CD14-positive monocyte (primary cell): Measurements from ENCODE around the gene ELOVL6. TPM values are rescaled to one million over a fixed set of nuclear protein-coding genes. Genes with fewer than 3 reads are reported as not detected.

ENCODE experiments used
- DNase-seq, 3 donors: peaks; one replicate each; pipeline ENCODE4 v3.0.0-alpha.2; 2011 to 2022
- H2AFZ ChIP-seq: 2 replicates; pipeline ENCODE4 v1.6.0; 2012; ENCODE audit warnings: mild to moderate bottlenecking, low read depth, low read length, inconsistent platforms; ENCODE audit not compliant: insufficient read depth, poor library complexity, severe bottlenecking
- H3K27ac ChIP-seq, 2 donors: 1 replicate in 1 of 2; 2 replicates in 1 of 2; pipeline ENCODE4 v1.5.1; 2012 to 2013; ENCODE audit warnings: low read length in 2 of 2, control low read depth in 1 of 2, inconsistent platforms in 1 of 2, low read depth in 1 of 2, mild to moderate bottlenecking in 1 of 2
- H3K27me3 ChIP-seq, 2 donors: one replicate each; pipeline versions ENCODE4 v1.6.0 to v1.6.1; 2011 to 2013; ENCODE audit warnings: low read length in 2 of 2; ENCODE audit not compliant: control insufficient read depth in 2 of 2, insufficient read depth in 2 of 2
- H3K36me3 ChIP-seq, 2 donors: replicated peaks in 1 of 2; 1 replicate in 1 of 2; 2 replicates in 1 of 2; pipeline versions ENCODE4 v1.5.1 to v1.6.1; 2012 to 2013; ENCODE audit warnings: low read length in 2 of 2, control low read depth in 1 of 2, inconsistent platforms in 1 of 2, mild to moderate bottlenecking in 1 of 2; ENCODE audit not compliant: insufficient read depth in 2 of 2, control insufficient read depth in 1 of 2
- H3K4me1 ChIP-seq, 2 donors: 1 replicate in 1 of 2; 2 replicates in 1 of 2; pipeline versions ENCODE4 v1.5.1 to v1.6.1; 2012 to 2013; ENCODE audit warnings: low read length in 2 of 2, control low read depth in 1 of 2, inconsistent platforms in 1 of 2, mild to moderate bottlenecking in 1 of 2, moderate library complexity in 1 of 2; ENCODE audit not compliant: insufficient read depth in 2 of 2, control insufficient read depth in 1 of 2
- H3K4me2 ChIP-seq: replicated peaks from 2 replicates; pipeline ENCODE3; 2012; ENCODE audit warnings: low read length, moderate library complexity, mild to moderate bottlenecking; ENCODE audit not compliant: poor library complexity, severe bottlenecking; ENCODE audit errors: extremely low read depth
- H3K4me3 ChIP-seq, 3 experiments: fragments of 200-600 bp in 1 of 3; sonication (generic) in 1 of 3; replicated peaks in 1 of 3; 1 replicate in 2 of 3; 2 replicates in 1 of 3; pipeline ENCODE4 v1.5.1; 2011 to 2013; ENCODE audit warnings: low read length in 3 of 3, mild to moderate bottlenecking in 3 of 3, control low read depth in 2 of 3, low read depth in 2 of 3, inconsistent platforms in 1 of 3, moderate library complexity in 1 of 3
- H3K79me2 ChIP-seq: 2 replicates; pipeline ENCODE4 v1.6.0; 2012; ENCODE audit warnings: mild to moderate bottlenecking, control low read depth, inconsistent platforms, low read length, moderate library complexity; ENCODE audit not compliant: insufficient read depth
- H3K9ac ChIP-seq: 2 replicates; pipeline ENCODE4 v1.6.0; 2017; ENCODE audit warnings: low read length, mild to moderate bottlenecking; ENCODE audit not compliant: insufficient read depth, poor library complexity, severe bottlenecking
- H3K9me3 ChIP-seq, 2 donors: replicated peaks in 1 of 2; 1 replicate in 1 of 2; 2 replicates in 1 of 2; pipeline versions ENCODE4 v1.5.1 to v1.6.1; 2012 to 2013; ENCODE audit warnings: low read length in 2 of 2, control low read depth in 1 of 2; ENCODE audit not compliant: control insufficient read depth in 1 of 2, insufficient read depth in 1 of 2
- H4K20me1 ChIP-seq: 2 replicates; pipeline ENCODE4 v1.6.0; 2012; ENCODE audit warnings: mild to moderate bottlenecking, low read length, control low read depth, moderate library complexity; ENCODE audit not compliant: insufficient read depth
- H3K27ac Mint-ChIP-seq, 7 donors: one replicate each; pipeline ENCODE4 v1.8.0; 2020; ENCODE audit warnings: mild to moderate bottlenecking in 7 of 7, mixed read lengths in 7 of 7, moderate library complexity in 6 of 7, inconsistent platforms in 2 of 7
- H3K27me3 Mint-ChIP-seq, 3 donors: one replicate each; pipeline ENCODE4 v1.8.0; 2021 to 2022; ENCODE audit warnings: low read depth in 3 of 3, mild to moderate bottlenecking in 3 of 3, mixed read lengths in 3 of 3, moderate library complexity in 3 of 3, inconsistent platforms in 1 of 3
- H3K36me3 Mint-ChIP-seq, 2 donors: one replicate each; pipeline ENCODE4 v1.8.0; 2020; ENCODE audit warnings: mixed read lengths in 2 of 2, inconsistent platforms in 1 of 2, mild to moderate bottlenecking in 1 of 2
- H3K4me1 Mint-ChIP-seq: one replicate; pipeline ENCODE4 v1.8.0; 2020; ENCODE audit warnings: mild to moderate bottlenecking, mixed read lengths
- H3K4me3 Mint-ChIP-seq, 2 donors: one replicate each; pipeline ENCODE4 v1.8.0; 2020; ENCODE audit warnings: mild to moderate bottlenecking in 2 of 2, mixed read lengths in 2 of 2, moderate library complexity in 1 of 2
- H3K9me3 Mint-ChIP-seq, 7 donors: one replicate each; pipeline ENCODE4 v1.8.0; 2020 to 2022; ENCODE audit warnings: mixed read lengths in 7 of 7, mild to moderate bottlenecking in 6 of 7, moderate library complexity in 6 of 7, inconsistent platforms in 2 of 7
- CTCF ChIP-seq: fragments of 200-600 bp; IDR thresholded peaks from one replicate; pipeline ENCODE4 v1.8.0; 2022; ENCODE audit warnings: antibody characterized with exemption, mild to moderate bottlenecking
- WGBS: methylation state at CpG from one replicate; pipeline ENCODE4 v1.1.5; 2013; ENCODE audit warnings: missing lambda C conversion rate; ENCODE audit not compliant: insufficient coverage; 5-methylcytosine and 5-hydroxymethylcytosine counted together
- intact Hi-C, 2 donors: fragments of 100-400 bp; cut with micrococcal nuclease; formaldehyde crosslinking; loops; one replicate each; pipeline versions ENCODE4 v1.15.0 to v1.15.1; 2023
- polyA plus RNA-seq, 3 donors: library from polyadenylated mRNA; depleted of rRNA in 1 of 3; unstranded in 2 of 3; stranded (reverse) in 1 of 3; fragments of 300-500 nt in 2 of 3; fragments of >200 nt in 1 of 3; fragmentation: Illumina TruSeq in 2 of 3; gene quantifications; 1 replicate in 2 of 3; 2 replicates in 1 of 3; pipeline ENCODE4 v1.2.3, GENCODE V29; 2012 to 2021

The ELOVL6 gene
- polyA plus RNA-seq, 3 donors = 0.11 to 0.19 TPM; not detected in 1

- Histone ChIP-seq H3K27ac (no peak overlapping the region), H3K4me1 (peaks cover 0 to 8% of the 10 kb centered on the region in 2 donors), H3K9me3 (no peaks in the 10 kb centered on the region), H3K27me3 (peaks cover 36 to 47% of the 10 kb centered on the region in 2 donors), H3K4me3 (no peak overlapping the region), H3K79me2 (no peaks in the 10 kb centered on the region), H3K36me3 (no peaks in the 10 kb centered on the region), H2AFZ (no peak overlapping the region), H3K4me2 (no peak overlapping the region), H3K9ac (no peak overlapping the region), H4K20me1 (no peaks in the 10 kb centered on the region)
- peaks cover 0 to 1% of the 10 kb centered on the region in 2 donors for H3K36me3 Mint-ChIP-seq
- no peak for DNase-seq
- no peak overlapping the region for H3K27ac Mint-ChIP-seq
- peaks cover 12% of the 10 kb centered on the region for H3K4me1 Mint-ChIP-seq
- no CpG with 5 or more reads among the region's 1 CpG for WGBS
- H3K27me3 Mint-ChIP-seq = peaks cover 29 to 39% (median 34%) of the 10 kb centered on the region in 3 donors
- H3K9me3 Mint-ChIP-seq = peaks cover 0 to 3% (median 0%) of the 10 kb centered on the region in 7 donors
- intact Hi-C loops = loop anchor here in 1 of 2 donors (2.0 kb wide), 1 partner anchor 514 kb away; no protein-coding TSS in a partner anchor
- H3K4me3 Mint-ChIP-seq = peak overlapping the region in 1 of 2 donors; percentile 48
- no peak for TF ChIP-seq CTCF
These were observed 193.9 kb downstream of the ELOVL6 start for GRCh38 chr4:110004556-110004955.

- Histone ChIP-seq H3K36me3 (no peaks in the 10 kb centered on the region), H3K27me3 (peaks cover 34 to 44% of the 10 kb centered on the region in 2 donors), H3K27ac (no peak overlapping the region), H3K4me3 (no peak overlapping the region), H3K4me1 (peaks cover 0 to 8% of the 10 kb centered on the region in 2 donors), H3K9ac (no peak overlapping the region), H3K4me2 (no peak overlapping the region), H3K79me2 (no peaks in the 10 kb centered on the region), H3K9me3 (no peaks in the 10 kb centered on the region), H2AFZ (no peak overlapping the region), H4K20me1 (no peaks in the 10 kb centered on the region)
- peak in 1 of 3 donors; percentile 9 for DNase-seq
- peaks cover 0 to 3% (median 0%) of the 10 kb centered on the region in 7 donors for H3K9me3 Mint-ChIP-seq
- peaks cover 12% of the 10 kb centered on the region for H3K4me1 Mint-ChIP-seq
- no peak for TF ChIP-seq CTCF
- peaks cover 31 to 41% (median 40%) of the 10 kb centered on the region in 3 donors for H3K27me3 Mint-ChIP-seq
- H3K27ac Mint-ChIP-seq = no peak overlapping the region
- 95% methylated on average over 3 of the region's 6 CpGs for WGBS
- H3K36me3 Mint-ChIP-seq = no peaks in the 10 kb centered on the region
- peak overlapping the region in 1 of 2 donors; percentile 35 for H3K4me3 Mint-ChIP-seq
- intact Hi-C loops = loop anchor here (2.0 kb wide), 2 partner anchors 515 to 517 kb away; no protein-coding TSS in a partner anchor
These were observed 194.8 kb downstream of the ELOVL6 start for GRCh38 chr4:110003401-110004187.
